ENCODE results near the gene ASIC2.

The ASIC2 gene

GRCh38 chr17:33052856-33053255, 240.2 kb downstream of the ASIC2 start:
- no peak overlapping the region for H3K4me3 ChIP-seq (ENCODE audit: low read depth, low read length)
- TF ChIP-seq, protein P1, sequence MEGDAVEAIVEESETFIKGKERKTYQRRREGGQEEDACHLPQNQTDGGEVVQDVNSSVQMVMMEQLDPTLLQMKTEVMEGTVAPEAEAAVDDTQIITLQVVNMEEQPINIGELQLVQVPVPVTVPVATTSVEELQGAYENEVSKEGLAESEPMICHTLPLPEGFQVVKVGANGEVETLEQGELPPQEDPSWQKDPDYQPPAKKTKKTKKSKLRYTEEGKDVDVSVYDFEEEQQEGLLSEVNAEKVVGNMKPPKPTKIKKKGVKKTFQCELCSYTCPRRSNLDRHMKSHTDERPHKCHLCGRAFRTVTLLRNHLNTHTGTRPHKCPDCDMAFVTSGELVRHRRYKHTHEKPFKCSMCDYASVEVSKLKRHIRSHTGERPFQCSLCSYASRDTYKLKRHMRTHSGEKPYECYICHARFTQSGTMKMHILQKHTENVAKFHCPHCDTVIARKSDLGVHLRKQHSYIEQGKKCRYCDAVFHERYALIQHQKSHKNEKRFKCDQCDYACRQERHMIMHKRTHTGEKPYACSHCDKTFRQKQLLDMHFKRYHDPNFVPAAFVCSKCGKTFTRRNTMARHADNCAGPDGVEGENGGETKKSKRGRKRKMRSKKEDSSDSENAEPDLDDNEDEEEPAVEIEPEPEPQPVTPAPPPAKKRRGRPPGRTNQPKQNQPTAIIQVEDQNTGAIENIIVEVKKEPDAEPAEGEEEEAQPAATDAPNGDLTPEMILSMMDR (IDR thresholded peaks at IDR 0.05; ENCODE audit: control insufficient read depth, extremely low read depth, insufficient read depth): no peak
- DNase-seq (ENCODE audit: low read depth): no peak

GRCh38 chr17:33050611-33051140, 242.4 kb downstream of the ASIC2 start:
- TF ChIP-seq, protein P1 (IDR thresholded peaks at IDR 0.05; ENCODE audit: control insufficient read depth, extremely low read depth, insufficient read depth): no peak
- no peak overlapping the region for H3K4me3 ChIP-seq (ENCODE audit: low read depth, low read length)
- DNase-seq (ENCODE audit: low read depth): no peak

DNA sequence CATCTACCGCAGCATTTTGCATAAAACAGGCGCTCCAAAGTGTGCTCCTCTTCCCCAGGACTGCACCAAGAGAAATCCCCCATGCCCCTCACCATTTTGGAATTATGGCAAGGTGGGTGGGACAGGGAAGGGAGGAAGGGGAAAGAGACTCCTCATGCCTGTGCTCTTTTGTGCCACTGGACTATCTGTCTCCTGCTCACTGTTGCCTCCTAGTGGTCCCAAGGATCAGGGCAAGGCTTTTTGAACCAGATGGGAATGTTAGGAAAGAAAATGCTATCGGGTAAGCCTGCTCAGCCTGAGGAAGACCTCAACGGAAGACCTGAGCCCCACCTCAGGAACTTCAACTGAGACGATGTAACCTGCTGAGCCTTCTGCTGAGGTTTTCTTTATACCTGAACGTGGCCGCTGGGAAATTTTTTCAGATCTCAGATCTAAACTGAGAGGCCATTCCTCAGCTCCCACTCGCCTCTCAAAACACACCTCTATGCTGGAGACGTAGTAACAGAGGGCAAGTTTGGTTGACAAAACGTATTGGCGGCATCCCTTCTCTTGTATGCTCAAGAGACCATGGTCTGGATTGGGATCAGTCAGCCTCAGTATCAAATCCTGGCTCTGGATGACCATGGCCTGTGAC, 243.2 kb downstream of the ASIC2 start:
- H3K4me3 ChIP-seq (ENCODE audit: low read depth, low read length): no peak overlapping the region
- peak; percentile 4 for DNase-seq (ENCODE audit: low read depth)
- TF ChIP-seq, protein P1 (IDR thresholded peaks at IDR 0.05; ENCODE audit: control insufficient read depth, extremely low read depth, insufficient read depth): peak; percentile 81

GRCh38 chr17:33046361-33047255, 246.5 kb downstream of the ASIC2 start:
- TF ChIP-seq, protein P1 (IDR thresholded peaks at IDR 0.05; ENCODE audit: control insufficient read depth, extremely low read depth, insufficient read depth): no peak
- H3K4me3 ChIP-seq (ENCODE audit: low read depth, low read length): no peak overlapping the region
- no peak for DNase-seq (ENCODE audit: low read depth)

- TF ChIP-seq, protein P1 (IDR thresholded peaks at IDR 0.05; ENCODE audit: control insufficient read depth, extremely low read depth, insufficient read depth): no peak
Observed at GRCh38 chr17:33045216-33045615, 247.9 kb downstream of the ASIC2 start.

GRCh38 chr17:33044771-33045170, 248.3 kb downstream of the ASIC2 start:
- DNase-seq (ENCODE audit: low read depth): no peak
- no peak overlapping the region for H3K4me3 ChIP-seq (ENCODE audit: low read depth, low read length)
- TF ChIP-seq, protein P1 (IDR thresholded peaks at IDR 0.05; ENCODE audit: control insufficient read depth, extremely low read depth, insufficient read depth): no peak

More at GRCh38 chr17:33045216-33045615, 247.9 kb downstream of the ASIC2 start:
- H3K4me3 ChIP-seq (ENCODE audit: low read depth, low read length): no peak overlapping the region
- DNase-seq (ENCODE audit: low read depth): no peak

All from LNCaP clone FGC (cell line).